Activated naive CD4-positive, alpha-beta T cell treated with anti-CD3 and anti-CD28 coated beads, Interleukin-2, amount 10 ng/mL, durations not matched to agents 7 days and 5 days (primary cell): ENCODE measurements around the gene MUS81.

Source experiments
- CTCF ChIA-PET: fragments of 350-600 bp; sonication (Branson Sonifier 250); formaldehyde crosslinking; loops from one replicate; lab custom pipeline; 2021; ENCODE audit warnings: antibody characterized with exemption; lab: Charles Lee
- DNase-seq: peaks from one replicate; pipeline ENCODE4 v3.0.0-alpha.2; 2020
- H3K27ac Mint-ChIP-seq: one replicate; pipeline ENCODE4 v1.8.0; 2021; ENCODE audit warnings: mild to moderate bottlenecking, moderate library complexity, mixed read lengths
- H3K27me3 Mint-ChIP-seq: one replicate; pipeline ENCODE4 v1.8.0; 2021; ENCODE audit warnings: mild to moderate bottlenecking, mixed read lengths
- H3K36me3 Mint-ChIP-seq: one replicate; pipeline ENCODE4 v1.8.0; 2021; ENCODE audit warnings: mixed read lengths
- H3K4me1 Mint-ChIP-seq: one replicate; pipeline ENCODE4 v1.8.0; 2021; ENCODE audit warnings: mixed read lengths
- H3K4me3 Mint-ChIP-seq: one replicate; pipeline ENCODE4 v1.8.0; 2021; ENCODE audit warnings: mild to moderate bottlenecking, moderate library complexity, mixed read lengths
- H3K9me3 Mint-ChIP-seq: one replicate; pipeline ENCODE4 v1.8.0; 2021; ENCODE audit warnings: mixed read lengths

Gene MUS81

GRCh38 chr11:65851811-65852507 is 8.3 kb upstream of the MUS81 start:
- Mint-ChIP-seq H3K36me3 (peaks cover 57% of the 10 kb centered on the region), H3K4me3 (no peak overlapping the region), H3K9me3 (peaks cover 6% of the 10 kb centered on the region), H3K27me3 (peaks cover 8% of the 10 kb centered on the region), H3K27ac (peak overlapping the region; percentile 51), H3K4me1 (peaks cover 39% of the 10 kb centered on the region)
- DNase-seq = no peak
- CTCF ChIA-PET = interaction anchor here (0.6 to 1.7 kb wide), 12 partner anchors 8 to 178 kb away, joined by 3 to 5 read pairs (median 3); partner anchors contain the start of gene MUS81

GRCh38 chr11:65852508-65853245 is 7.6 kb upstream of the MUS81 start:
- peaks cover 6% of the 10 kb centered on the region for H3K27me3 Mint-ChIP-seq
- H3K9me3 Mint-ChIP-seq = peaks cover 6% of the 10 kb centered on the region
- no peak overlapping the region for H3K27ac Mint-ChIP-seq
- peaks cover 57% of the 10 kb centered on the region for H3K36me3 Mint-ChIP-seq
- CTCF ChIA-PET = interaction anchor here (0.7 to 2.0 kb wide), 6 partner anchors 9 to 72 kb away, joined by 3 to 5 read pairs (median 4); partner anchors contain the start of gene AP5B1
- no peak overlapping the region for H3K4me3 Mint-ChIP-seq
- DNase-seq = no peak
- peaks cover 39% of the 10 kb centered on the region for H3K4me1 Mint-ChIP-seq

- no peak for DNase-seq
- Mint-ChIP-seq H3K9me3 (peaks cover 6% of the 10 kb centered on the region), H3K27ac (peak overlapping the region; percentile 80), H3K36me3 (peaks cover 57% of the 10 kb centered on the region), H3K4me3 (no peak overlapping the region), H3K4me1 (peaks cover 42% of the 10 kb centered on the region), H3K27me3 (no peaks in the 10 kb centered on the region)
- CTCF ChIA-PET = interaction anchor here (1.7 to 2.0 kb wide), 2 partner anchors 11 to 73 kb away, joined by 5 read pairs; partner anchors contain the start of gene AP5B1
These were observed 6.8 kb upstream of the MUS81 start for GRCh38 chr11:65853246-65853979.

DNA sequence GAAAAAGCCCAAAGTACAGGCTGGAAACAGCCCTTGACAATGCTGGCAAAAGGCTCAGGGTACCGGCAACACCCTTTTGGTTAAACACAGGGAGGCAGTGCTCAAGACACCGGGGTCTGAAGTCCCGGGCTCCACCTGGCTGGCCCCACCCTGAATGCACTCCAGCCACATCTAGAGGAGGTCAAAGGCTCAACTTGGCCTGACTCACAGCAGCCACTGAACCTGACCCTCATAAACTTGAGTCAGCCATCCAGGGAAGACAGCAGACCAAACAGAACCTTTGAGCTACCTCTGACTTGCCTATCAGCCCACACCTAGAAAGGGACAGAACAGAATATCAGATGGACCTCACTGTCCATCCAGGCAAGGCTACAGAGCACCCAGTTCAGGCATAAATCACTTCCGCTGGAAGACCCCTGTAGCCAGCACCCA is 6.1 kb upstream of the MUS81 start:
- Mint-ChIP-seq H3K27ac (no peak overlapping the region), H3K4me3 (peak overlapping the region; percentile 13), H3K27me3 (no peaks in the 10 kb centered on the region), H3K9me3 (peaks cover 6% of the 10 kb centered on the region), H3K4me1 (peaks cover 45% of the 10 kb centered on the region), H3K36me3 (peaks cover 57% of the 10 kb centered on the region)
- CTCF ChIA-PET = interaction anchor here (2.0 kb wide), 1 partner anchor 74 kb away, joined by 5 read pairs; the partner anchor contains the start of gene AP5B1
- DNase-seq = no peak

DNA sequence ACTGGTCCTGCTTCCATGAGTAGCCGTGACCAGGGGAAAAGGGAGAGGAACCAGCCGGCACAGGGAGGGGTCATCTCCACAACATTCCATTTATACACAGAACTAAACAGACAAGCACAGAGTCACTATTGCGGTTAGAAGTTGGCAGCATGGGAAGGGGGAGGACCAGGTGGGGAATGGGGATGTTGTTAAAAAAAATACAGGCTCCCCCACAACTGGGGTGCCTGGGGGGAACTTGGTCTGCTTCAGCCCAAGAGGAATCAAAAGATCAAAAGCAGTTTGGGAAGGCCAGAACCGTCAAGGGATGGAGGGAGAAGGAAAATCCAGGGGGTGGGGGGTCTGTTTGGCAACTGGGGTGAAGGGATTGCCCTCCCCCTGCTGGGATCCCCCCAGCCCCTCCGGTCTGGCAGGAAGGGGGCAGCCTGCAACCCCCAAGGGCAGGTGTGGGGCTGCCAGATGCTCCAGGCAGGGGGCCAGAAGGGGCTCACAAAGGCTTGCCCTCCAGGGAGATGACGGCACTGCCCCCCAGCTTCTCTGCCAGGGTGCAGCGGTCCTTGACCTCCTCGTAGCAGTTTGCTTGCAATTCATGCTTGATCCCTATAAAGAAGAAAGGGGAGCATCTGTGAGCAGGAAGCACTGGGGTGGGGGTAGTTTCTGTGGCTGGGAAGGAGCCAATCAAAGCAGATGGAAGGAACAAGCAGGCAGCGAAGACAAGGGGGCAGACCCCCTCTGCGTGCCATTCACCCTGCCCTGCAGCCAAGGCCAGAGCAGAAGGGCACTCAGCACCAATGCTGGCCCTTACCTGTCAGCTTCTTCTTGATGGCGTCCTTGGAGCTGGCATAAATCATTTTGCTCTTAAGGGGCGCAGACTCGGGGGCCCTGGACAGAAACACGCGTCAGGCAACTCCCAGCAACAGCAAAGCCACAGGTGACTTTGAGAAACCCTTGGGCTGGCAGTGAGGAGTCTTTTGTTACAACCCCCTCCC is 5.1 kb upstream of the MUS81 start:
- no peaks in the 10 kb centered on the region for H3K27me3 Mint-ChIP-seq
- H3K9me3 Mint-ChIP-seq = peaks cover 6% of the 10 kb centered on the region
- CTCF ChIA-PET = no interaction called here
- peak overlapping the region; percentile 88 for H3K27ac Mint-ChIP-seq
- H3K4me3 Mint-ChIP-seq = peak overlapping the region; percentile 88
- peaks cover 53% of the 10 kb centered on the region for H3K36me3 Mint-ChIP-seq
- H3K4me1 Mint-ChIP-seq = peaks cover 47% of the 10 kb centered on the region
- DNase-seq = no peak

- H3K27me3 Mint-ChIP-seq = no peaks in the 10 kb centered on the region
- peak overlapping the region; percentile 88 for H3K4me3 Mint-ChIP-seq
- peaks cover 53% of the 10 kb centered on the region for H3K36me3 Mint-ChIP-seq
- H3K4me1 Mint-ChIP-seq = peaks cover 49% of the 10 kb centered on the region
- no peak for DNase-seq
- H3K27ac Mint-ChIP-seq = peak overlapping the region; percentile 88
- CTCF ChIA-PET = no interaction called here
- H3K9me3 Mint-ChIP-seq = peaks cover 6% of the 10 kb centered on the region
These were observed 4.3 kb upstream of the MUS81 start for GRCh38 chr11:65855927-65856363.

- H3K27me3 Mint-ChIP-seq = no peaks in the 10 kb centered on the region
- H3K4me3 Mint-ChIP-seq = peak overlapping the region; percentile 88
- peak; percentile 93 for DNase-seq
- CTCF ChIA-PET = interaction anchor here (5.6 kb wide), 1 partner anchor 31 kb away, joined by 107 read pairs; the partner anchor contains the start of genes CCDC85B and FIBP
- peaks cover 56% of the 10 kb centered on the region for H3K4me1 Mint-ChIP-seq
- H3K36me3 Mint-ChIP-seq = peaks cover 47% of the 10 kb centered on the region
- peak overlapping the region; percentile 88 for H3K27ac Mint-ChIP-seq
- peaks cover 1% of the 10 kb centered on the region for H3K9me3 Mint-ChIP-seq
These were observed 3.3 kb upstream of the MUS81 start for GRCh38 chr11:65856689-65857499.

GRCh38 chr11:65857500-65857852 is 2.8 kb upstream of the MUS81 start:
- Mint-ChIP-seq H3K4me1 (peaks cover 59% of the 10 kb centered on the region), H3K9me3 (no peaks in the 10 kb centered on the region), H3K36me3 (peaks cover 43% of the 10 kb centered on the region), H3K27ac (peak overlapping the region; percentile 88), H3K4me3 (peak overlapping the region; percentile 88), H3K27me3 (no peaks in the 10 kb centered on the region)
- DNase-seq = peak; percentile 72
- CTCF ChIA-PET = interaction anchor here (5.6 kb wide), 1 partner anchor 31 kb away, joined by 107 read pairs; the partner anchor contains the start of genes CCDC85B and FIBP

DNA sequence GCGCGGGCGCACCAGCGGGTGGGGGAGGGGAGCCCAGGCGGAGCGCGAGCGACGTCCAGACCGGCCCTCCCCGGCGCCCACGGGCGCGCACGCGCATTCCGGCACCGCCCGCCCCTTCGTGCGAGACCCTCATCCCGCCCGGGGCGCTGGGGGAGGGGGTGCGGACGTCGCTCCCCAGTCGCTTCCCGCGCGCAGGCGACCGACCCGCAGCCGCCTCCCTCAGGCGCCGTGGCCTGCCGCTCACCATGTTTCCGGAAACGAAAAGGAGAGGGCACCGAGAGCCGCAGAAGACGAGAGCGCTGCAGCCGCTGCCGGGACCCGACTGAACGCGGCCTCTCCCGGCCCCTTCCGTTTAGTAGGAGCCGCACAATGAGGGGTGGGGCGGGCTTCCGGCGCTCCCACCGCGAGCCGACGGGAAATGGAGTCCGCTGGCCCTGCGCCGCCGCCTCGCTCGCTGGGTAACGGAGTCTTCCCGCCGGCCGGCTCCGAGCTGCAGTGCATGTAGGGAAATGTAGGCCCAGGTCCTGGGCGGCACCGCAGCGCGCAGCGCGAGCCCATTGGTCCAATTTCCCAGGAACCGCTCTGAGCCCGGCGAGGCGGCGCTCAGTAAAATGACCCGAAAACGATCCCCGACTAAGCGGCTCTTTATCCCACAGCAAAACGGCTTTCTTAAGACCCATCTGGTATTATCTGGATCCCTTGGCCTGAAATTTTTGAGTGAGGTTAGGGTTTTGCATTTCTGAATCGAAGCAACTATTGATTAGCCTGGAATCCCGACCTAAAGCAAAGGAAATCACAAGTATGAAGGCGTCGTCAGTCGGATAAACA is 2.2 kb upstream of the MUS81 start, which contains the start of gene CFL1:
CFL1 (minus strand) TSS at position 328 of the 828 bp plus-strand sequence; CDS start at position 247, 81 bp downstream.
- Mint-ChIP-seq H3K36me3 (peaks cover 49% of the 10 kb centered on the region), H3K27ac (peak within 1 kb of the TSS; percentile 99), H3K27me3 (no peaks in the 10 kb centered on the region), H3K4me1 (peaks cover 65% of the 10 kb centered on the region), H3K9me3 (no peaks in the 10 kb centered on the region), H3K4me3 (peak within 1 kb of the TSS; percentile 94)
- CTCF ChIA-PET = interaction anchor here (0.8 to 5.6 kb wide), 2 partner anchors 30 to 64 kb away, joined by 3 to 107 read pairs; partner anchors contain the start of genes CCDC85B and FIBP
- DNase-seq = peak; percentile 99

GRCh38 chr11:65858681-65859087 is 1.5 kb upstream of the MUS81 start:
- Mint-ChIP-seq H3K4me3 (peak overlapping the region; percentile 94), H3K27ac (peak overlapping the region; percentile 99), H3K4me1 (peaks cover 64% of the 10 kb centered on the region), H3K9me3 (no peaks in the 10 kb centered on the region), H3K27me3 (no peaks in the 10 kb centered on the region), H3K36me3 (peaks cover 48% of the 10 kb centered on the region)
- DNase-seq = no peak
- CTCF ChIA-PET = interaction anchor here (0.7 to 5.6 kb wide), 8 partner anchors 12 to 147 kb away, joined by 3 to 107 read pairs (median 6); partner anchors contain the start of genes CCDC85B, EFEMP2, FIBP and KAT5

DNA sequence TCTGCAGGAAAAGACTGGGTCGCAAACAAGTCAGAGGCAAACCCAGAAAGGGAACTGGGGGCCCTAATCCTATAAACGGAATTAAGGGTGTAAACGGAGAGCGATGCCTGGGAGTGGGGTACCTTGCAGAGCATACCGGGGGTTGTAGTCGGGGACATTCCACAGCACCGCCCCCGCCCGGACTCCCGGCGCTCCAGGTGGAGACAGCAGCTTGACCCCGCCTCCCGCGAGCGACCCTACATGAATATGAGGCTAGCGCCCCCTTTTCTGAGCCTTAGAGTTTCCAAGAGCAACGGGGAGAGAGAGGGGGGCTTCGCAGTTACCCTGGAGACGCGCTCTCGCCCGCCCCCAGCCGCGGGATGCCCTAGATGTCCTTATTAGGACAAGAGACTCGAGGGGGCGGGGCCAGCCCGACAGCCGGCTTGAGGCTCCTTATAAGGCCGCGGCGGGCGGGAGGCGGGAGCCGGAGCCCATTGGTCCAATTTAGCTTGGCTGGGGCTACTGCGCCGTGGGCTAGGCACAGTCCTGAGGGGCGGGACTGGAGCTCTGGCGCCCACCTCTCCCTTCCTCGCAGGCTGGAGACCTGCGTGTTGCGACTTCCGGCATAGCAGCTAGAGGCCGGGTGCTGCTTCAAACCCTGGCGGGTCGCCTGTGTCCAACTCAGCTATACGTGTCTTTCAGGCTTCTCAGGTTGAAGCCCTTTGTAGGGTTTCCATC is 980 bp upstream of the MUS81 start:
- H3K4me1 Mint-ChIP-seq = peaks cover 58% of the 10 kb centered on the region
- no peaks in the 10 kb centered on the region for H3K9me3 Mint-ChIP-seq
- H3K4me3 Mint-ChIP-seq = peak overlapping the region; percentile 94
- H3K36me3 Mint-ChIP-seq = peaks cover 46% of the 10 kb centered on the region
- DNase-seq = peak; percentile 100
- H3K27ac Mint-ChIP-seq = peak overlapping the region; percentile 99
- CTCF ChIA-PET = interaction anchor here (0.7 to 5.6 kb wide), 17 partner anchors 8 to 1414 kb away, joined by 3 to 107 read pairs (median 4); partner anchors contain the start of genes BANF1, CCDC85B, EFEMP2 and EIF1AD
- no peaks in the 10 kb centered on the region for H3K27me3 Mint-ChIP-seq
